Right atrium auricular region (tissue), 2 donors: ENCODE results near the gene SYS1. TPM values are rescaled to one million over a fixed set of nuclear protein-coding genes. Genes with fewer than 3 reads are reported as not detected.
A peak's percentile ranks its signal among the peaks of the same experiment; 100 is the strongest.

Experiments used
- DNase-seq: peaks from one replicate; pipeline ENCODE4 v3.0.0-alpha.2; 2019; ENCODE audit warnings: low spot score
- H3K27ac ChIP-seq, 2 donors: fragments of 200-600 bp; sonication (generic); 1 replicate in 1 of 2; 2 replicates in 1 of 2; pipeline ENCODE4 v1.5.1; 2016 to 2019
- H3K27me3 ChIP-seq, 2 donors: fragments of 200-600 bp; sonication (generic); one replicate each; pipeline versions ENCODE4 v1.5.1 to v1.6.0; 2017 to 2019
- H3K36me3 ChIP-seq: fragments of 200-600 bp; sonication (generic); one replicate; pipeline ENCODE4 v1.5.1; 2016
- H3K4me1 ChIP-seq, 2 donors: fragments of 200-600 bp; sonication (generic); one replicate each; pipeline versions ENCODE4 v1.5.1 to v1.6.0; 2017 to 2019
- H3K4me3 ChIP-seq, 2 donors: fragments of 200-600 bp; sonication (generic); 1 replicate in 1 of 2; 2 replicates in 1 of 2; pipeline ENCODE4 v1.5.1; 2017 to 2019; ENCODE audit warnings: mild to moderate bottlenecking in 1 of 2, moderate library complexity in 1 of 2
- H3K9me3 ChIP-seq, 2 donors: fragments of 200-600 bp; sonication (generic); one replicate each; pipeline ENCODE4 v1.5.1; 2019
- total RNA-seq, 2 donors: library from RNA; depleted of rRNA; stranded (reverse); fragments of >200 nt; gene quantifications; one replicate each; pipeline ENCODE4 v1.1.0, GENCODE V29; 2016
- TF ChIP-seq, protein P1 (sequence below), 2 donors: fragments of 200-600 bp; sonication (generic); IDR thresholded peaks; one replicate each; pipeline ENCODE4 v1.5.1; 2019; ENCODE audit warnings: antibody characterized with exemption in 2 of 2

SYS1 gene
- total RNA-seq, 2 donors from 2014 or later = 31.7 to 41.9 TPM

GRCh38 chr20:45361793-45362192 lies 1.2 kb upstream of the SYS1 start:
- Histone ChIP-seq H3K4me3 (no peak overlapping the region), H3K27me3 (no peaks in the 10 kb centered on the region), H3K9me3 (no peaks in the 10 kb centered on the region), H3K36me3 (peaks cover 14% of the 10 kb centered on the region), H3K4me1 (peaks cover 0 to 56% of the 10 kb centered on the region in 2 donors), H3K27ac (peak overlapping the region; percentile 94)
- TF ChIP-seq, protein P1, sequence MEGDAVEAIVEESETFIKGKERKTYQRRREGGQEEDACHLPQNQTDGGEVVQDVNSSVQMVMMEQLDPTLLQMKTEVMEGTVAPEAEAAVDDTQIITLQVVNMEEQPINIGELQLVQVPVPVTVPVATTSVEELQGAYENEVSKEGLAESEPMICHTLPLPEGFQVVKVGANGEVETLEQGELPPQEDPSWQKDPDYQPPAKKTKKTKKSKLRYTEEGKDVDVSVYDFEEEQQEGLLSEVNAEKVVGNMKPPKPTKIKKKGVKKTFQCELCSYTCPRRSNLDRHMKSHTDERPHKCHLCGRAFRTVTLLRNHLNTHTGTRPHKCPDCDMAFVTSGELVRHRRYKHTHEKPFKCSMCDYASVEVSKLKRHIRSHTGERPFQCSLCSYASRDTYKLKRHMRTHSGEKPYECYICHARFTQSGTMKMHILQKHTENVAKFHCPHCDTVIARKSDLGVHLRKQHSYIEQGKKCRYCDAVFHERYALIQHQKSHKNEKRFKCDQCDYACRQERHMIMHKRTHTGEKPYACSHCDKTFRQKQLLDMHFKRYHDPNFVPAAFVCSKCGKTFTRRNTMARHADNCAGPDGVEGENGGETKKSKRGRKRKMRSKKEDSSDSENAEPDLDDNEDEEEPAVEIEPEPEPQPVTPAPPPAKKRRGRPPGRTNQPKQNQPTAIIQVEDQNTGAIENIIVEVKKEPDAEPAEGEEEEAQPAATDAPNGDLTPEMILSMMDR (IDR thresholded peaks at IDR 0.05) = no peak
- DNase-seq = no peak

DNA sequence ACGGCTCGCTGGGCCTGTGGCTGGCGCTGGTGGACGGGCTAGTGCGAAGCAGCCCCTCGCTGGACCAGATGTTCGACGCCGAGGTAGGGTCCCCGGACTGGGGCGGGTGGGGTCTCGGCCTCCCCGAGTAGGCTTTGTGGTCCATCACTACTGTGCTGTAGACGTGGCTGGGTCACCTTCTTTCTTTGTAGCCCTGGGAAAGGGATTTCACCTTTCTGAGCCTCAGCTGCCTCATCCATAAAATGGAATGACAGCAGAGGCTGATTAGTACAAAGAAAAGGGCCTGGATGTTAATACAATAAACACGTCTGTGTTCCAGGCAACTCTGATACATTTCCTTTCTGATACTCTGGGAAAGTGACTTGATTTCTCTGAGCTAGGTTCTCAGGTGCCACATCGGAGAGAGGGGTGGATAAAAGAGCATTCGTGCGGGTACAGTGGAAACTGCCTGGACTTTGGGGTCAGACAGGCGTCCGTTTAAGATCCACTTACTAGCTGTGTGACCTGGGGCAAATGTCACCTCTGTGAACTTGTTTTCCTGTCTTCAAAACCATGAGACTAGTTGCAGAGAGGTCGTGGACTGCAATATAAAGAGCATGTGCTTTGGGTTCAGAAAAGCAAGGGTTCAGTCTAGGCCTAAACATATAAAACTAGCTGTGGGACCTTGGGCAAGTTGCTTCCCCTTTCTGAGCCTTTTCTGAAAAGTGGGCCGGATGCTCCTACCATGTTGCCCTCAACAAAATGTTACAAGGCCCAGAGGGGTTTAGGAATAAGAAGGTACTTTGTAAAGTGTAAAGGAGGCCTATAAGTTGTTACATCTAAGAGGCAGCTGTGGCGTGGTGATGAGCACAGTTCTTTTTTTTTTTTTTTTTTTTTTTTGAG lies 896 bp downstream of the SYS1 start:
- TF ChIP-seq, protein P1 (IDR thresholded peaks at IDR 0.05) = no peak
- no peaks in the 10 kb centered on the region for H3K27me3 ChIP-seq
- no peaks in the 10 kb centered on the region for H3K9me3 ChIP-seq
- H3K4me1 ChIP-seq = peaks cover 0 to 38% of the 10 kb centered on the region in 2 donors
- H3K27ac ChIP-seq = peak overlapping the region; percentile 94
- H3K36me3 ChIP-seq = peaks cover 33% of the 10 kb centered on the region
- peak overlapping the region; percentile 67 for H3K4me3 ChIP-seq
- DNase-seq = peak; percentile 49

DNA sequence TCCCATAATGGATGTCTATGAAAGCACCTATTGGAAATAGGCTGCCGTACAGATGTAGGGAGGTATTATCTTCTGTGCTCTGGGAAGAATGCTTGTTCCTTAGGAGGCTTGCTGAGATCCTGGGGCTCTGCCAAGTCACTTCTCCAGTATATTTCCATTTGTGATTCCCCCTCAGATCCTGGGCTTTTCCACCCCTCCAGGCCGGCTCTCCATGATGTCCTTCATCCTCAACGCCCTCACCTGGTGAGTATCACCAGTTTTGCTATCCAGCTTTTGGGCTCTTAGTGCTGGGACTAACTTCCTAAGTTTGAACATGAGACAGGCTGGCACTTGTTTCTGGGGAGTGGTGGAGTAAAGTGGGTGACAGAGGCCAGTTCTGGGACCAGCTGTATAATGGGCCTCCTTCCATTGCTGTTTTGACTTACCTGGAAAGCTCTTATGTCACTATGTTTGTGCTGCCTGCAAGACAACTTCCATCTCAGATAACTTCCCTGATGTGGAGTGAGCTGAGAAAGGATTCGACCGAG lies 2.6 kb downstream of the SYS1 start:
- no peaks in the 10 kb centered on the region for H3K27me3 ChIP-seq
- no peak overlapping the region for H3K27ac ChIP-seq
- peak; percentile 55 for DNase-seq
- TF ChIP-seq, protein P1 (IDR thresholded peaks at IDR 0.05) = no peak
- no peak overlapping the region for H3K4me3 ChIP-seq
- H3K36me3 ChIP-seq = peaks cover 34% of the 10 kb centered on the region
- peaks cover 0 to 22% of the 10 kb centered on the region in 2 donors for H3K4me1 ChIP-seq
- no peaks in the 10 kb centered on the region for H3K9me3 ChIP-seq

GRCh38 chr20:45366192-45366591 lies 3.2 kb downstream of the SYS1 start:
- TF ChIP-seq, protein P1 (IDR thresholded peaks at IDR 0.05) = no peak
- no peak overlapping the region for H3K27ac ChIP-seq
- no peak for DNase-seq
- no peak overlapping the region for H3K4me3 ChIP-seq
- no peaks in the 10 kb centered on the region for H3K27me3 ChIP-seq
- peaks cover 0 to 22% of the 10 kb centered on the region in 2 donors for H3K4me1 ChIP-seq
- no peaks in the 10 kb centered on the region for H3K9me3 ChIP-seq
- H3K36me3 ChIP-seq = peaks cover 34% of the 10 kb centered on the region

DNA sequence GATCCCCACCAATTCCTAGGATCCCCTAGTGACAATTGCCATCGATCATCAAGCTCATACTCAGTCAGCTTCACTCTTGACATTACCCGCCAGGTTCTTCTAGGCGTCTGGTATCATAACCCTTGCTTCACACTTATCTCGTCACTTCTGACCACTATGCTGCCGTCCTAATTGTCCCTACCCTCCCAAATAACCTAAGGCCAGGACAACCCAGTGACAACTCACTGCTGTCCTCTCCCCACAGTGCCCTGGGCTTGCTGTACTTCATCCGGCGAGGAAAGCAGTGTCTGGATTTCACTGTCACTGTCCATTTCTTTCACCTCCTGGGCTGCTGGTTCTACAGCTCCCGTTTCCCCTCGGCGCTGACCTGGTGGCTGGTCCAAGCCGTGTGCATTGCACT lies 3.7 kb downstream of the SYS1 start:
- Histone ChIP-seq H3K27me3 (no peaks in the 10 kb centered on the region), H3K27ac (no peak overlapping the region), H3K9me3 (no peaks in the 10 kb centered on the region), H3K36me3 (peaks cover 34% of the 10 kb centered on the region), H3K4me1 (peaks cover 0 to 22% of the 10 kb centered on the region in 2 donors), H3K4me3 (no peak overlapping the region)
- TF ChIP-seq, protein P1 (IDR thresholded peaks at IDR 0.05) = no peak
- peak; percentile 38 for DNase-seq
